B cell (primary cell): ENCODE data around the gene GON7. TPM values are rescaled to one million over a fixed set of nuclear protein-coding genes. Genes with fewer than 3 reads are reported as not detected.
"Not testable (repeated sequence)": the region's sequence is repeated elsewhere in the genome, so short reads cannot be mapped to it uniquely, and the experiment has no call there.

Source experiments
- ATAC-seq: fragments of 200-7000 bp; cut with Tn5 transposase; one replicate; pipeline ENCODE4 v1.10.0; 2021; ENCODE audit warnings: low read depth, mild to moderate bottlenecking, moderate number of reproducible peaks, moderate library complexity
- CTCF ChIA-PET: fragments of 350-600 bp; sonication (Branson Sonifier 250); formaldehyde crosslinking; loops from one replicate; lab custom pipeline; 2021; ENCODE audit warnings: antibody characterized with exemption, inconsistent platforms; lab: Charles Lee
- POLR2A ChIA-PET: fragments of 350-600 bp; sonication (Branson Sonifier 250); formaldehyde crosslinking; loops from one replicate; lab custom pipeline; 2021; ENCODE audit warnings: antibody characterized with exemption; lab: Charles Lee
- DNase-seq: peaks from one replicate; pipeline ENCODE4 v3.0.0; 2013
- H2AFZ ChIP-seq: 2 replicates; pipeline ENCODE4 v1.6.1; 2012; ENCODE audit warnings: mild to moderate bottlenecking, low read depth, low read length; ENCODE audit not compliant: insufficient read depth, poor library complexity, severe bottlenecking
- H3K27ac ChIP-seq, 2 donors: 1 replicate in 1 of 2; 2 replicates in 1 of 2; pipeline ENCODE4 v1.5.1; 2012 to 2013; ENCODE audit warnings: low read length in 2 of 2, mild to moderate bottlenecking in 2 of 2, moderate library complexity in 1 of 2
- H3K27me3 ChIP-seq, 4 experiments: fragments of 200-600 bp in 1 of 4; sonication (generic) in 1 of 4; replicated peaks in 1 of 4; 1 replicate in 2 of 4; 2 replicates in 2 of 4; pipeline versions ENCODE4 v1.6.1 to v1.7.0; 2013 to 2016; ENCODE audit warnings: low read length in 3 of 4, mild to moderate bottlenecking in 2 of 4, mixed read lengths in 1 of 4, moderate library complexity in 1 of 4; ENCODE audit not compliant: insufficient read depth in 4 of 4, control insufficient read depth in 3 of 4; ENCODE audit errors: control extremely low read depth in 1 of 4
- H3K36me3 ChIP-seq, 2 experiments: replicated peaks in 1 of 2; 1 replicate in 1 of 2; 2 replicates in 1 of 2; pipeline versions ENCODE4 v1.6.1 to v1.7.1; 2013; ENCODE audit warnings: low read length in 1 of 2; ENCODE audit not compliant: insufficient read depth in 2 of 2, control insufficient read depth in 1 of 2; ENCODE audit errors: control extremely low read depth in 1 of 2, extremely low read depth in 1 of 2
- H3K4me1 ChIP-seq, 2 donors: fragments of 200-600 bp in 1 of 2; sonication (generic) in 1 of 2; 1 replicate in 1 of 2; 2 replicates in 1 of 2; pipeline versions ENCODE4 v1.5.1 to v1.6.1; 2013 to 2017; ENCODE audit warnings: low read length in 2 of 2; ENCODE audit not compliant: control insufficient read depth in 2 of 2, insufficient read depth in 2 of 2
- H3K4me2 ChIP-seq: replicated peaks from 2 replicates; pipeline ENCODE3; 2012; ENCODE audit warnings: mild to moderate bottlenecking, low read depth, low read length; ENCODE audit not compliant: poor library complexity, severe bottlenecking
- H3K4me3 ChIP-seq, 5 experiments: fragments of 200-600 bp in 1 of 5; sonication (generic) in 1 of 5; 1 replicate in 3 of 5; 2 replicates in 2 of 5; pipeline versions ENCODE4 v1.5.1 to v1.7.0; 2011 to 2016; ENCODE audit warnings: low read length in 4 of 5, mild to moderate bottlenecking in 4 of 5, low read depth in 2 of 5, control low read depth in 1 of 5, moderate library complexity in 1 of 5; ENCODE audit not compliant: insufficient read depth in 1 of 5; ENCODE audit errors: control extremely low read depth in 1 of 5, extremely low read depth in 1 of 5
- H3K79me2 ChIP-seq: fragments of 200-600 bp; sonication (generic); one replicate; pipeline ENCODE4 v1.6.0; 2016; ENCODE audit warnings: low read length; ENCODE audit not compliant: control insufficient read depth, insufficient read depth
- H3K9ac ChIP-seq: fragments of 200-600 bp; sonication (generic); 2 replicates; pipeline ENCODE4 v1.6.1; 2017; ENCODE audit warnings: mild to moderate bottlenecking, low read length, moderate library complexity
- H3K9me3 ChIP-seq, 3 donors: one replicate each; pipeline versions ENCODE4 v1.6.1 to v1.7.1; 2013; ENCODE audit warnings: low read length in 2 of 3; ENCODE audit not compliant: control insufficient read depth in 2 of 3, insufficient read depth in 1 of 3; ENCODE audit errors: control extremely low read depth in 1 of 3
- H4K20me1 ChIP-seq: 2 replicates; pipeline ENCODE4 v1.6.0; 2012; ENCODE audit warnings: mild to moderate bottlenecking, low read length; ENCODE audit not compliant: insufficient read depth, control insufficient read depth, poor library complexity, severe bottlenecking
- H3K27ac Mint-ChIP-seq: one replicate; pipeline ENCODE4 v1.8.0; 2021; ENCODE audit warnings: mixed read lengths
- H3K27me3 Mint-ChIP-seq: one replicate; pipeline ENCODE4 v1.8.0; 2021; ENCODE audit warnings: mixed read lengths
- H3K4me1 Mint-ChIP-seq: one replicate; pipeline ENCODE4 v1.8.0; 2021; ENCODE audit warnings: mixed read lengths
- H3K4me3 Mint-ChIP-seq: one replicate; pipeline ENCODE4 v1.8.0; 2021; ENCODE audit warnings: mixed read lengths
- H3K9me3 Mint-ChIP-seq: one replicate; pipeline ENCODE4 v1.8.0; 2022; ENCODE audit warnings: mixed read lengths; ENCODE audit not compliant: insufficient read depth
- WGBS: methylation state at CpG from one replicate; pipeline ENCODE4 v1.1.5; 2013; ENCODE audit warnings: missing lambda C conversion rate; ENCODE audit not compliant: insufficient coverage; 5-methylcytosine and 5-hydroxymethylcytosine counted together
- intact Hi-C: fragments of 100-400 bp; cut with micrococcal nuclease; formaldehyde crosslinking; loops from one replicate; pipeline ENCODE4 v1.10.0; 2022
- polyA plus RNA-seq: library from polyadenylated mRNA; depleted of rRNA; stranded (reverse); fragments of >200 nt; gene quantifications from 2 replicates; pipeline ENCODE4 v1.2.3, GENCODE V29; 2012
- total RNA-seq, 2 donors: library from RNA; stranded (reverse); fragments of 120-200 nt in 1 of 2; gene quantifications; 1 replicate in 1 of 2; 2 replicates in 1 of 2; pipeline versions ENCODE4 v1.2.3 to v1.2.4, GENCODE V29; 2013 to 2022

The GON7 gene
- total and polyA plus RNA-seq, 2 donors (not counting 1 experiment from before 2014, with no cell fraction given) = 4.3 to 8.9 TPM

DNA sequence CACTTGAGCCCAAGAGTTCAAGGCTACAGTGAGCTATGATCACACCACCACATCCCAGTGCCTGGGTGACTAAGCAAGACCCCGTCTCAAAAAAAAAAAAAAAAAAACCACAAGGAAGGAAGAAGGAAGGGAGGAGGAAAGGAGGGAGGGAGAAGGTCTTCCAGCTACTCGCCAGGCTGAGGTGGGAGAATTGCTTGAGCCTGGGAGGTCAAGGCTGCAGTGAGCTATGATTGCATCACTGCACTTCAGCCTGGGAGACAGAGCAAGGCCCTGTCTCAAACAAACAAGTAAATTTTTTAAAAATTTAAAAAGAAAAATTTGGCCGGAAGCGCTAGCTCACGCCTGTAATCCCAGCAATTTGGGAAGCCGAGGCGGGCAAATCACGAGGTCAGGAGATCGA is 38.3 kb downstream of the GON7 start:
- H3K9me3 Mint-ChIP-seq, H3K4me1 Mint-ChIP-seq, H3K4me1 ChIP-seq, H3K36me3 ChIP-seq, H3K4me3 ChIP-seq, DNase-seq, H3K4me2 ChIP-seq, H3K79me2 ChIP-seq, H3K4me3 Mint-ChIP-seq, intact Hi-C loops, H3K27me3 ChIP-seq, H3K27ac Mint-ChIP-seq, H3K9me3 ChIP-seq, H2AFZ ChIP-seq, ATAC-seq, H3K9ac ChIP-seq, H3K27me3 Mint-ChIP-seq, H4K20me1 ChIP-seq, H3K27ac ChIP-seq: not testable (repeated sequence)
- ChIA-PET POLR2A (interaction anchor here (0.6 kb wide), 1 partner anchor 42 kb away, joined by 4 read pairs; no protein-coding TSS in a partner anchor), CTCF (interaction anchor here (1.0 to 2.8 kb wide), 3 partner anchors 9 to 56 kb away, joined by 4 to 8 read pairs (median 6); no protein-coding TSS in a partner anchor)
- WGBS = 84% methylated on average over 8 of the region's 9 CpGs

DNA sequence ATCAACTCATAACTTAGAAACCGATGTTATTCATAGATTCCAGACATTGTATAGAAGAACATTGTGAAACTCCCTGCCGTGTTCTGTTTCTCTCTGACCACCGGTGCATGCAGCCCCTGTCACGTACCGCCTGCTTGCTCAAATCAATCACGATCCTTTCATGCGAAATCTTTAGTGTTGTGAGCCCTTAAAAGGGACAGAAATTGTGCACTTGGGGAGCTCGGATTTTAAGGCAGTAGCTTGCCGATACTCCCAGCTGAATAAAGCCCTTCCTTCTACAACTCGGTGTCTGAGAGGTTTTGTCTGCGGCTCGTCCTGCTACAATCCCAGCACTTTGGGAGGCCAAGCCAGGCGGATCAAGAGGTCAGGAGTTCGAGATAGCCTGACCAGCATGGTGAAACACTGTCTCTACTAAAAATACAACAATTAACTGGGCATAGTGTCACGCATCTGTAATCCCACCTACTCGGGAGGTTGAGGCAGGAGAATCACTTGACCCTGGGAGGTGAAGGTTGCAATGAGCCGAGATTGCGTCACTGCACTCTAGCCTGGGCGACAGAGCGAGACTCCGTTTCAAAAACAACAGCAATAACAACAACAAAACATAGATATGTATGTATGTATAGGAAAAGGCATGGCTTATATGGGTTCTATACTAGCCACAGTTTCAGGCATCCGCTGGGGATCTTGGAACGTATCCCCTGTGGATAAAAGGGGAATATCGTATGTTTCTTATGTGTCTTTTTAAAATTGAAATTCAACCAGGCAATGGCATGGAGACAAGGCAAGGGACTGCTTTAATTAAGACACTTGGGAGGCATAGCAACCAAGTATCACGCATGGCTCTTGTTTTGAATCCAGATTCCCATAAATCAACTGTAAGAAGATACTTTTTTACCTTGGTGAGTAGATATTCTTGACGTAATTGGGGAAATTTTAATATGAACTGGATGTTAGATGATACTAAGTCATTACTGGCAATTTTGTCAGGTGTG is 41.3 kb downstream of the GON7 start:
- H2AFZ ChIP-seq, DNase-seq, H3K4me3 ChIP-seq, H3K79me2 ChIP-seq, H3K9me3 Mint-ChIP-seq, CTCF ChIA-PET, H4K20me1 ChIP-seq, H3K27ac Mint-ChIP-seq, H3K9ac ChIP-seq, POLR2A ChIA-PET, H3K27me3 Mint-ChIP-seq, H3K4me3 Mint-ChIP-seq, H3K9me3 ChIP-seq, H3K4me1 ChIP-seq, intact Hi-C loops, ATAC-seq, H3K27ac ChIP-seq, H3K4me1 Mint-ChIP-seq, H3K36me3 ChIP-seq, H3K27me3 ChIP-seq, H3K4me2 ChIP-seq: not testable (repeated sequence)
- 98% methylated on average over 7 of the region's 26 CpGs for WGBS
